Neural cell (in vitro differentiated cells): Measurements from ENCODE around the gene ZNF536. TPM values are rescaled to one million over a fixed set of nuclear protein-coding genes. Genes with fewer than 3 reads are reported as not detected.

Experiments
- H2AFZ ChIP-seq: fragments of 200-600, 300-800 bp; sonication (generic), shearing (Covaris generic); 2 replicates; pipeline ENCODE4 v1.6.0; 2014; ENCODE audit warnings: low read depth, mild to moderate bottlenecking, antibody characterized with exemption, low read length, moderate library complexity
- H3F3A ChIP-seq: fragments of 200-600 bp; shearing (Covaris generic); 2 replicates; pipeline ENCODE4 v1.6.1; 2016; ENCODE audit warnings: mild to moderate bottlenecking, moderate library complexity, mixed read lengths, antibody characterized with exemption, low read length; ENCODE audit not compliant: insufficient read depth, poor library complexity, severe bottlenecking
- H3K27ac ChIP-seq: fragments of 200-600, 300-800 bp; sonication (generic), shearing (Covaris generic); 2 replicates; pipeline ENCODE4 v1.5.1; 2014; ENCODE audit warnings: mild to moderate bottlenecking, low read length, moderate library complexity
- H3K27me3 ChIP-seq: fragments of 300-800, 200-600 bp; sonication (generic), shearing (Covaris generic); 2 replicates; pipeline ENCODE4 v1.6.0; 2014; ENCODE audit warnings: mild to moderate bottlenecking, low read depth, low read length, moderate library complexity; ENCODE audit not compliant: insufficient read depth
- H3K36me3 ChIP-seq: fragments of 300-800, 200-600 bp; sonication (generic), shearing (Covaris generic); 2 replicates; pipeline ENCODE4 v1.5.1; 2014; ENCODE audit warnings: mild to moderate bottlenecking, antibody characterized with exemption, low read length, moderate library complexity; ENCODE audit not compliant: insufficient read depth
- H3K4me2 ChIP-seq: fragments of 300-800, 200-600 bp; sonication (generic), shearing (Covaris generic); 2 replicates; pipeline ENCODE4 v1.6.0; 2014; ENCODE audit warnings: mild to moderate bottlenecking, low read length
- H3K4me3 ChIP-seq: fragments of 300-800, 200-600 bp; sonication (generic), shearing (Covaris generic); 2 replicates; pipeline ENCODE4 v1.5.1; 2014; ENCODE audit warnings: mild to moderate bottlenecking, low read length, moderate library complexity
- H3K79me2 ChIP-seq: fragments of 200-600 bp; shearing (Covaris generic); replicated peaks from 2 replicates; pipeline ENCODE4 v1.6.0; 2014; ENCODE audit warnings: mild to moderate bottlenecking, low read length, moderate library complexity; ENCODE audit not compliant: insufficient read depth
- H3K9ac ChIP-seq: fragments of 300-800, 200-600 bp; sonication (generic), shearing (Covaris generic); 2 replicates; pipeline ENCODE4 v1.6.1; 2016; ENCODE audit warnings: mild to moderate bottlenecking, low read length, mixed read lengths
- H3K9me2 ChIP-seq: fragments of 200-600 bp; shearing (Covaris generic); 2 replicates; pipeline ENCODE4 v1.6.1; 2016; ENCODE audit warnings: mild to moderate bottlenecking, low read length, mixed read lengths; ENCODE audit not compliant: insufficient read depth
- H3K9me3 ChIP-seq: fragments of 200-600, 300-800 bp; sonication (generic), shearing (Covaris generic); 2 replicates; pipeline ENCODE4 v1.6.1; 2016; ENCODE audit warnings: mild to moderate bottlenecking, mixed run types, low read length, moderate library complexity, mixed read lengths
- H4K20me1 ChIP-seq: fragments of 200-600 bp; shearing (Covaris generic); 2 replicates; pipeline ENCODE4 v1.6.1; 2016; ENCODE audit warnings: mild to moderate bottlenecking, mixed run types; ENCODE audit not compliant: insufficient read depth
- EP300 ChIP-seq: fragments of 450-650 bp; conservative IDR thresholded peaks from 2 replicates; pipeline ENCODE4 v1.6.1; 2014; ENCODE audit warnings: antibody characterized with exemption, mild to moderate bottlenecking, moderate library complexity; ENCODE audit not compliant: poor library complexity, severe bottlenecking
- EZH2 ChIP-seq: fragments of 200-600, 300-800 bp; shearing (Covaris generic), sonication (generic); IDR thresholded peaks from 2 replicates; pipeline ENCODE4 v1.6.1; 2014; ENCODE audit warnings: antibody characterized with exemption, low read length, borderline replicate concordance, mild to moderate bottlenecking; ENCODE audit not compliant: insufficient read depth, poor library complexity, severe bottlenecking
- MXI1 ChIP-seq: fragments of 450-650 bp; conservative IDR thresholded peaks from 2 replicates; pipeline ENCODE4 v1.6.1; 2014; ENCODE audit warnings: antibody characterized with exemption, mild to moderate bottlenecking; ENCODE audit not compliant: poor library complexity, severe bottlenecking
- POLR2AphosphoS5 ChIP-seq: IDR thresholded peaks from 2 replicates; pipeline ENCODE4 v1.6.1; 2012
- RAD21 ChIP-seq: fragments of 450-650 bp; conservative IDR thresholded peaks from 2 replicates; pipeline ENCODE4 v1.6.1; 2014; ENCODE audit warnings: antibody characterized with exemption, mild to moderate bottlenecking, moderate library complexity
- SMC3 ChIP-seq: fragments of 450-650 bp; conservative IDR thresholded peaks from 2 replicates; pipeline ENCODE4 v1.6.1; 2014; ENCODE audit warnings: antibody characterized with exemption, mild to moderate bottlenecking, moderate library complexity; ENCODE audit not compliant: poor library complexity
- TAF1 ChIP-seq: IDR thresholded peaks from 2 replicates; pipeline ENCODE4 v1.6.1; 2012; ENCODE audit warnings: low read depth
- polyA plus RNA-seq: library from polyadenylated mRNA; depleted of rRNA; stranded (reverse); fragments of >200 nt; gene quantifications from 2 replicates; pipeline ENCODE4 v1.2.3, GENCODE V29; 2014
- TF ChIP-seq, protein P1 (sequence below): IDR thresholded peaks from 2 replicates; pipeline ENCODE4 v1.6.1; 2012; ENCODE audit warnings: borderline replicate concordance
- TF ChIP-seq, protein P2 (sequence below): fragments of 450-650 bp; IDR thresholded peaks from 2 replicates; pipeline ENCODE4 v1.5.1; 2014; ENCODE audit warnings: antibody characterized with exemption, mild to moderate bottlenecking, moderate library complexity; ENCODE audit not compliant: poor library complexity, severe bottlenecking

Gene ZNF536
- polyA plus RNA-seq, 1 donor from 2014 or later: 13.9 TPM

DNA sequence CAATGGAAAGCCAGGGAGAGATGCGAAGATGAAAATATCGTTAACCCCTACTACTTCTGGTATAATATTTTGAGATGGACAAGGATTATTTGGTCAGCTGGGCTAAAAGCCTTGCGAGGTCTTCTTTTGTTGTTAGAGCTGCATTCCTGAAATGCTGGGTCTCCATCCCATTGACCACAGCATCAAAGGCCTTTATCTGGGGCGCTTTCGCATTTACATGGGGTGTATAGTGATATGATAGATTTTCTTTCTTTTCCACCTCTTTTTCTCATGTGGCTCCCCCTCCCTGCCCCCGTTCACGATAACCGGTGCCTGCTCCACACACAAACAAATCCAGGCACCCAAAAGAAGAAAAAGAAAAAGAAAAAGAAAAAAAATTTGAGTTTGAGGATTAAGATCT, 77.5 kb downstream of the ZNF536 start:
- no peaks in the 10 kb centered on the region for H3K27me3 ChIP-seq
- no peak overlapping the region for H3K4me3 ChIP-seq
- H4K20me1 ChIP-seq: no peaks in the 10 kb centered on the region
- H3K9me2 ChIP-seq: no peaks in the 10 kb centered on the region
- TF ChIP-seq EZH2: no peak
- no peak for TF ChIP-seq SMC3
- TF ChIP-seq RAD21: no peak
- TF ChIP-seq POLR2AphosphoS5: no peak
- no peak for TF ChIP-seq TAF1
- no peak for TF ChIP-seq EP300
- TF ChIP-seq, protein P1, sequence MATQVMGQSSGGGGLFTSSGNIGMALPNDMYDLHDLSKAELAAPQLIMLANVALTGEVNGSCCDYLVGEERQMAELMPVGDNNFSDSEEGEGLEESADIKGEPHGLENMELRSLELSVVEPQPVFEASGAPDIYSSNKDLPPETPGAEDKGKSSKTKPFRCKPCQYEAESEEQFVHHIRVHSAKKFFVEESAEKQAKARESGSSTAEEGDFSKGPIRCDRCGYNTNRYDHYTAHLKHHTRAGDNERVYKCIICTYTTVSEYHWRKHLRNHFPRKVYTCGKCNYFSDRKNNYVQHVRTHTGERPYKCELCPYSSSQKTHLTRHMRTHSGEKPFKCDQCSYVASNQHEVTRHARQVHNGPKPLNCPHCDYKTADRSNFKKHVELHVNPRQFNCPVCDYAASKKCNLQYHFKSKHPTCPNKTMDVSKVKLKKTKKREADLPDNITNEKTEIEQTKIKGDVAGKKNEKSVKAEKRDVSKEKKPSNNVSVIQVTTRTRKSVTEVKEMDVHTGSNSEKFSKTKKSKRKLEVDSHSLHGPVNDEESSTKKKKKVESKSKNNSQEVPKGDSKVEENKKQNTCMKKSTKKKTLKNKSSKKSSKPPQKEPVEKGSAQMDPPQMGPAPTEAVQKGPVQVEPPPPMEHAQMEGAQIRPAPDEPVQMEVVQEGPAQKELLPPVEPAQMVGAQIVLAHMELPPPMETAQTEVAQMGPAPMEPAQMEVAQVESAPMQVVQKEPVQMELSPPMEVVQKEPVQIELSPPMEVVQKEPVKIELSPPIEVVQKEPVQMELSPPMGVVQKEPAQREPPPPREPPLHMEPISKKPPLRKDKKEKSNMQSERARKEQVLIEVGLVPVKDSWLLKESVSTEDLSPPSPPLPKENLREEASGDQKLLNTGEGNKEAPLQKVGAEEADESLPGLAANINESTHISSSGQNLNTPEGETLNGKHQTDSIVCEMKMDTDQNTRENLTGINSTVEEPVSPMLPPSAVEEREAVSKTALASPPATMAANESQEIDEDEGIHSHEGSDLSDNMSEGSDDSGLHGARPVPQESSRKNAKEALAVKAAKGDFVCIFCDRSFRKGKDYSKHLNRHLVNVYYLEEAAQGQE: no peak
- no peak overlapping the region for H2AFZ ChIP-seq
- no peak overlapping the region for H3K27ac ChIP-seq
- H3F3A ChIP-seq: no peaks in the 10 kb centered on the region
- H3K9ac ChIP-seq: no peak overlapping the region
- no peaks in the 10 kb centered on the region for H3K36me3 ChIP-seq
- H3K79me2 ChIP-seq: no peaks in the 10 kb centered on the region
- no peak overlapping the region for H3K4me2 ChIP-seq
- H3K9me3 ChIP-seq: no peaks in the 10 kb centered on the region

DNA sequence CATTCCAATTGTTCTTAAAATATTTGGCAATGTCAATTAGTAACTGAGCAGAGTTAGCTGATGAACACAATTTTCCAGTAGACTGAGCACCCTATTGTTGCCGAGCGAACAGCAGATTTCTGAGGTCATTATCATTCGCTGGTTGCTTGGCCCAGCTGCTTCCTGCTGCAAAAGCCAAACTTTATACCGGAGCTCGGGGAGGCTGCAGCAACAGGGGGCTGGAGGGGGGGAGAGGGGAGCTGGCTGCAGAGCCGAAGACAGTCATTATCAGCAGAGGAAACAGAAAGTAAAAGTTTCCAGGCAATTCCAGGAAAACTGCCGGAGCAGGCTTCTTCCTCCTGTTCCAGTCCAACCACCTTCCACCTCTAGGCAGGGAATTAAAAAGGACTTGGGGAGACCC, 77.9 kb downstream of the ZNF536 start:
- no peak overlapping the region for H3K27ac ChIP-seq
- H3K9me3 ChIP-seq: no peaks in the 10 kb centered on the region
- H3K9ac ChIP-seq: no peak overlapping the region
- no peaks in the 10 kb centered on the region for H3K79me2 ChIP-seq
- no peaks in the 10 kb centered on the region for H3K27me3 ChIP-seq
- no peak overlapping the region for H2AFZ ChIP-seq
- H3K4me3 ChIP-seq: no peak overlapping the region
- no peaks in the 10 kb centered on the region for H3K36me3 ChIP-seq
- no peaks in the 10 kb centered on the region for H3K9me2 ChIP-seq
- no peaks in the 10 kb centered on the region for H4K20me1 ChIP-seq
- no peaks in the 10 kb centered on the region for H3F3A ChIP-seq
- H3K4me2 ChIP-seq: no peak overlapping the region
- TF ChIP-seq, protein P1: no peak
- TF ChIP-seq EP300 (no peak), MXI1 (no peak), SMC3 (no peak), EZH2 (no peak), POLR2AphosphoS5 (no peak), TAF1 (no peak), RAD21 (no peak)
- TF ChIP-seq, protein P2, sequence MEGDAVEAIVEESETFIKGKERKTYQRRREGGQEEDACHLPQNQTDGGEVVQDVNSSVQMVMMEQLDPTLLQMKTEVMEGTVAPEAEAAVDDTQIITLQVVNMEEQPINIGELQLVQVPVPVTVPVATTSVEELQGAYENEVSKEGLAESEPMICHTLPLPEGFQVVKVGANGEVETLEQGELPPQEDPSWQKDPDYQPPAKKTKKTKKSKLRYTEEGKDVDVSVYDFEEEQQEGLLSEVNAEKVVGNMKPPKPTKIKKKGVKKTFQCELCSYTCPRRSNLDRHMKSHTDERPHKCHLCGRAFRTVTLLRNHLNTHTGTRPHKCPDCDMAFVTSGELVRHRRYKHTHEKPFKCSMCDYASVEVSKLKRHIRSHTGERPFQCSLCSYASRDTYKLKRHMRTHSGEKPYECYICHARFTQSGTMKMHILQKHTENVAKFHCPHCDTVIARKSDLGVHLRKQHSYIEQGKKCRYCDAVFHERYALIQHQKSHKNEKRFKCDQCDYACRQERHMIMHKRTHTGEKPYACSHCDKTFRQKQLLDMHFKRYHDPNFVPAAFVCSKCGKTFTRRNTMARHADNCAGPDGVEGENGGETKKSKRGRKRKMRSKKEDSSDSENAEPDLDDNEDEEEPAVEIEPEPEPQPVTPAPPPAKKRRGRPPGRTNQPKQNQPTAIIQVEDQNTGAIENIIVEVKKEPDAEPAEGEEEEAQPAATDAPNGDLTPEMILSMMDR: no peak
